ENCODE measurements around the gene SLC7A5.
"Not testable (repeated sequence)": the region's sequence is repeated elsewhere in the genome, so short reads cannot be mapped to it uniquely, and the experiment has no call there.

DNA sequence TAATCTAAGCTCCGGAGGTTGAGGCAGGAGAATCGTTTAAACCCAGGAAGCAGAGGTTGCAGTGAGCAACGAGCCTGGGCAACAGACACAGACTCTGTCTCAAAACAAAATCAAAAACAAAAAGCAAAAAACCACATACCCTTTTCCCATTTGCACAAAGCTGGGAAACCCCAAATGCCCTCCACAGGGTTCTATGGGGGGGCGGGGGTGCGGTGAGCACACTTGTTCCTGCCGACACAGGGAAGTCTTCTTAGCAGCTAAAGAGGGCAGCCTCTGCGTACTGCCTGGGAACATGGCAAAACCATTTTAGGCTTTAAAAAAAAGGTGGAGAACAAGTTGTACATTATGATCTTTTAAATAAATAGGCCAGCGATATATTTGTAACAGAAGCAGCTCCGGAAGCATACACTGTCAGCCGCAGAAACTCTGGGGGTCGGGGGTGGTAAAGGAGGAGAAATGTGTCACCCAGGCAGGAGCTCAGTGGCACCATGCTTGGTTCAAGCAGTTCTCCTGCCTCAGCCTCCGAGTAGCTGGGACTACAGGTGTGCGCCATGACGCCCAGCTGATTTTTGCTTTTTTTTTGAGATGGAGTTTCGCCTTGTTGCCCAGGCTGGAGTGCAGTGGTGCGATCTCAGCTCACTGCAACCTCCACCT, 3.3 kb downstream of the SLC7A5 start:
- TF ChIP-seq, protein P1, sequence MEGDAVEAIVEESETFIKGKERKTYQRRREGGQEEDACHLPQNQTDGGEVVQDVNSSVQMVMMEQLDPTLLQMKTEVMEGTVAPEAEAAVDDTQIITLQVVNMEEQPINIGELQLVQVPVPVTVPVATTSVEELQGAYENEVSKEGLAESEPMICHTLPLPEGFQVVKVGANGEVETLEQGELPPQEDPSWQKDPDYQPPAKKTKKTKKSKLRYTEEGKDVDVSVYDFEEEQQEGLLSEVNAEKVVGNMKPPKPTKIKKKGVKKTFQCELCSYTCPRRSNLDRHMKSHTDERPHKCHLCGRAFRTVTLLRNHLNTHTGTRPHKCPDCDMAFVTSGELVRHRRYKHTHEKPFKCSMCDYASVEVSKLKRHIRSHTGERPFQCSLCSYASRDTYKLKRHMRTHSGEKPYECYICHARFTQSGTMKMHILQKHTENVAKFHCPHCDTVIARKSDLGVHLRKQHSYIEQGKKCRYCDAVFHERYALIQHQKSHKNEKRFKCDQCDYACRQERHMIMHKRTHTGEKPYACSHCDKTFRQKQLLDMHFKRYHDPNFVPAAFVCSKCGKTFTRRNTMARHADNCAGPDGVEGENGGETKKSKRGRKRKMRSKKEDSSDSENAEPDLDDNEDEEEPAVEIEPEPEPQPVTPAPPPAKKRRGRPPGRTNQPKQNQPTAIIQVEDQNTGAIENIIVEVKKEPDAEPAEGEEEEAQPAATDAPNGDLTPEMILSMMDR (IDR thresholded peaks at IDR 0.05; ENCODE audit: low read length), result not testable (repeated sequence)
- TF ChIP-seq EZH2phosphoT487 (IDR thresholded peaks at IDR 0.05; ENCODE audit: low read length); EZH2 (optimal IDR thresholded peaks at IDR 0.05; ENCODE audit: low read depth, low read length): not testable (repeated sequence)

Data from MM.1S (cell line).